ENCODE results near the gene LCE3C.

Gene LCE3C

DNA sequence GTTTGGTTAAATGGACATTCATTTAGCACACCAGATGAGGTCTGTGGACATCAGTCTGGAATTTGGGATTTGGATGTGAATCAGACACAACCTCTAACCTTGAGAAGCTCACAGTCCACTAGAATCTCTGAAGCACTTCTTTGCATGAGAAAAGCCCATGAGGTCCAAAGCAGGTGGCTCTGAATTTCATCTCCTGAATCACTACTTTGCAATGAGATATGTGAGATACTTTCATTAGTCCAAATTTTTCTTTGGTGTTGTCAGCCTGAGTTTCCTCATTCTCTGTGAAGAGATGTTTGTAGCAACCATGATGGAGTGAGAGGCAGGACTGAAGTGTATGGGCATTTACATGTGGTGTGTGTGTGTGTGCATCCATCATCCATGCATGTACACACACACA is 46.6 kb downstream of the LCE3C start:
- no peak for DNase-seq (ENCODE audit: low read depth, low spot score)
- ChIA-PET CTCF (no interaction called here), POLR2A (no interaction called here)
- TF ChIP-seq CTCF (IDR thresholded peaks at IDR 0.05; ENCODE audit: insufficient read depth, low read length, missing control alignments): no peak
- H3K4me3 ChIP-seq (ENCODE audit: low read depth, low read length): no peak overlapping the region
